Cardiac fibroblast (primary cell): ENCODE results near the gene APRT.

Experiments used
- DNase-seq, 2 donors: peaks; one replicate each; pipeline versions ENCODE4 v3.0.0 to v3.0.0-alpha.2; 2010; ENCODE audit warnings: low read depth in 2 of 2
- H3K4me3 ChIP-seq, 2 donors: replicated peaks in 1 of 2; 1 replicate in 1 of 2; 2 replicates in 1 of 2; pipeline ENCODE4 v1.5.1; 2011; ENCODE audit warnings: low read depth in 2 of 2, low read length in 2 of 2, mild to moderate bottlenecking in 2 of 2, moderate library complexity in 1 of 2
- TF ChIP-seq, protein P1 (sequence below): IDR thresholded peaks from one replicate; pipeline ENCODE4 v1.5.1; 2011; ENCODE audit warnings: low read depth, mild to moderate bottlenecking, low read length, inconsistent platforms

The APRT gene

DNA sequence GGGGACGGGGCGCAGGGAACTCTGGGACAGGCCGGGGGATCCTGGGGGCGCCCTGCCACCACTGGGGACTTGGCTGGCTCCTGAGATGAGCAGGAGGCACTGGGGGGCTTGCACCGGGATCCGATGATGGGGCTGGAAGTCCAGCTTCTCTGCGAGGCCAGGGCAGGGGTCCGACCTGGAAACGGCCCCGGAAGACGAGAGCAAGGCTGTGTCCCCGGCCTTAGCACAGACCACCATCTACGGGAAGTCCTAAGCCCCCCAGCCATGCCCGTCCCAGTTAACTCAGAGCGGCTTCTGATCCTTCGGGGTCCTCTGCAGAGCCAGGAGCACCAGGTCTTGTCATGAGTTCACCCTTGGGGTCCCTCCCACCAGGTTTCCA is 7.6 kb downstream of the APRT start:
- peak overlapping the region; percentile 35 to 64 for H3K4me3 ChIP-seq
- DNase-seq, result no peak

DNA sequence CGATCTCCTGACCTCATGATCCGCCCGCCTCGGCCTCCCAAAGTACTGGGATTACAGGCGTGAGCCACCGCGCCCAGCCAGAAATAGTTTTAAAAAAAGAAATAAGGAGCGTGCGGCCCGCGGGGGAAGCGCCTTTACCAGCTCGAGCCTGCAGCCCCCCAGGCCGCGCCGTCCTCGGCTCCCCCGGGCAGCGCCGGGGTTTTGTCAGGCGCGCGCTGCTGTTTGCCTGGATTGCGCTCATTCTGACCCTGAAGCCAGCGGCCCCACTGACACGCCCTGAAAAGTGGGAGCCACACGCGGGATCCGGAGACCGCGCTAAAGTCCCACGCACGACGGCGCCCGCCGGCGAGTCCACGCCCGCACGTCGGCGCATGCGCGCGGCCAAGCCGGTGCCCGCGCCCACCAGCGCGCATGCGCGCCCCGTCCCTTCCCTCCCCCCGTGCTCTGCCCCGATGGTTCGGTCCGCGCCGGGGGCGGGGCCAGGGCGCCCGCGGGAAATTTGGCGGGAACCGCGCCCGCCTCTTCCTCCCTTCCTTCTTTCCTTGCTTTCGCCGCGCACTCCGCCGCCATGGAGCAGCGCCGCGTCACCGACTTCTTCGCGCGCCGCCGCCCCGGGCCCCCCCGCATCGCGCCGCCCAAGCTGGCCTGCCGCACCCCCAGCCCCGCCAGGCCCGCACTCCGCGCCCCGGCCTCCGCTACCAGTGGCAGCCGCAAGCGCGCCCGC is 8.3 kb downstream of the APRT start, which contains the start of gene CDT1:
CDT1 (plus strand) TSS at position 526 of the 724 bp plus-strand sequence; CDS start at position 569, 43 bp downstream.
- peak; percentile 77 to 82 for DNase-seq
- TF ChIP-seq, protein P1, sequence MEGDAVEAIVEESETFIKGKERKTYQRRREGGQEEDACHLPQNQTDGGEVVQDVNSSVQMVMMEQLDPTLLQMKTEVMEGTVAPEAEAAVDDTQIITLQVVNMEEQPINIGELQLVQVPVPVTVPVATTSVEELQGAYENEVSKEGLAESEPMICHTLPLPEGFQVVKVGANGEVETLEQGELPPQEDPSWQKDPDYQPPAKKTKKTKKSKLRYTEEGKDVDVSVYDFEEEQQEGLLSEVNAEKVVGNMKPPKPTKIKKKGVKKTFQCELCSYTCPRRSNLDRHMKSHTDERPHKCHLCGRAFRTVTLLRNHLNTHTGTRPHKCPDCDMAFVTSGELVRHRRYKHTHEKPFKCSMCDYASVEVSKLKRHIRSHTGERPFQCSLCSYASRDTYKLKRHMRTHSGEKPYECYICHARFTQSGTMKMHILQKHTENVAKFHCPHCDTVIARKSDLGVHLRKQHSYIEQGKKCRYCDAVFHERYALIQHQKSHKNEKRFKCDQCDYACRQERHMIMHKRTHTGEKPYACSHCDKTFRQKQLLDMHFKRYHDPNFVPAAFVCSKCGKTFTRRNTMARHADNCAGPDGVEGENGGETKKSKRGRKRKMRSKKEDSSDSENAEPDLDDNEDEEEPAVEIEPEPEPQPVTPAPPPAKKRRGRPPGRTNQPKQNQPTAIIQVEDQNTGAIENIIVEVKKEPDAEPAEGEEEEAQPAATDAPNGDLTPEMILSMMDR, result no peak

More for the DNA sequence above, 7.6 kb downstream of the APRT start:
- TF ChIP-seq, protein P1, result no peak

DNA sequence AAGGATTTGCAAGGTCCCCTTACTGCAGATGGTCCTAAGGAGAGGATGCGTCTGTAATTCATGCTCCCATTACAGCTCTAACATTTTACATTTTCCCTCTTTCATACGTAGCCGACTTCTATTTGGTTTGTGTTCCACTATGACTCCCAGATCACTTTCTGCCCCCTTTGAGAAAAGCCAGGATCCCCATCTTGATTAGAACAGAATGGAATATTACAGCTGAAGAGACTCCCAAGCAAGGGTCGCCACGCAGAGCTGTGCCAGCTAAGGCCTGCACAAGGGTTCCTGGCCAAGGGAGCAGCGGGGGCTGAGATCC is 11.5 kb downstream of the APRT start:
- no peak overlapping the region for H3K4me3 ChIP-seq
- TF ChIP-seq, protein P1, result no peak
- no peak for DNase-seq

More for the DNA sequence above, 8.3 kb downstream of the APRT start, which contains the start of gene CDT1:
- H3K4me3 ChIP-seq, result peak within 1 kb of the TSS; percentile 52 to 64

DNA sequence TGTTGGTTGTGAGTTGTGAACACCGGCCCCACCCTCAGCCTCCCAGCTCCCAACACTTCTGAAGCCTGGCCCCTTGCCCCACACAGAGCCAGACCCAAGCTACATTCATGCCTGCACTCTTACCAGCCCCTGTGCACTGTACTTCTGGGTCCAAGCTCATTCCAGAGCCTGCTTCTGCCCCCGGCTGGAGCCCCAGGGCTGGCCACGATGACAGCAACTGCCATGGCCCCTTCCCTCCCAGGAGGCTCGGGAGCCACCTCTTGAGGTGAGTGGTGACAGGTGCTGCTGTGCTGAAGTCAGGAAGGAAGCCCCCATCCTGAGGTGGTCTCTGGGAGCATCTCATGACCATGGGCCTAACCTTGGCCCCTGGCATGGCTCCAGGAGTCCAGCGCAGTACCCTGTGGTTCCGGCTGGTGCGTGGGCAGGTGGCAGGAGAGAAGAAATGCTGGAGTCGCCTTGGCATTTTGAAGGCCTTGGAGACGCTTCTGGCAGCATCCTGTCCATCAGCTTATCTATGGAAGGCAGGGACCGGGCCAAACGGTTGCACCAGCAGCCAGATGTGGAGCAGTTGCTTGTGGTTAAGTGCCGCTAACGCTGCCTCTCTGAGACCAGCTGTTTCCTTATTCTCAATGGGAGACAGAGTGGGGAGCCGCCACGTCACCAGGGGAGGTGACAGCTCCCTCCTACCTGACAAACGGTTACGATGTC is 12.0 kb downstream of the APRT start:
- TF ChIP-seq, protein P1, result no peak
- H3K4me3 ChIP-seq, result no peak overlapping the region
- DNase-seq, result no peak

DNA sequence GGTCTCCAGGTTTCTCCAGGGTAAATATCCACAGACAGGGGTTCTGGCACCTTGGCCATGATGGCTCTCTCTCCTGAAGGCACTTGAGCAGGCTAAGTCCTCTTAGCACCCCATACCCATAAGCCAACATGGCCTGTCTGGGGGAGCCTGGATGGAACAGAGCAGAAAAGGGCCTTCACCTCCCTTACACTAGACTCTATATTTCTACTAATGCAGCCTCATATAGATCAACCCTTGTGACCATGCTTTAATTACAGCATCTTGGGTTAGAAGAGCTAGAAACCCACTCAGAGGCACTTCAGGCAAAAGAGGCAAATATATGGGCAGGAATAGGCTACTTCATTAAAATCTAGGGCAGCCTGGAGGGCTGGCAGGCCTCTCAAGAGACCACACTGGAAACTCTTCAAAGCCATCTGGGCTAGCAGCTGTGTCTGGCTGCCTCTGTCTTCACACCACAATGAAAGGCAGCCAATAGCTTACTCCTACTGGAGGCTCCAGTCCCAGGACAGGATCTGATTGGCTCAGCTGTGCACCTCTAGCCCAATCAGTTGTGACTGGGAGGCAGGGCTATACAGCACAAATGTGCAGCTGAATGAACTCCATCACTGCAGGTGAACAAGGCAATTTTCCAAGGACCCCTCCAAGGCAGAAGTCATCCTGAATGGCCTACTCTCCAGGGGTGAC is 12.8 kb downstream of the APRT start:
- no peak overlapping the region for H3K4me3 ChIP-seq
- DNase-seq, result no peak
- TF ChIP-seq, protein P1, result no peak

DNA sequence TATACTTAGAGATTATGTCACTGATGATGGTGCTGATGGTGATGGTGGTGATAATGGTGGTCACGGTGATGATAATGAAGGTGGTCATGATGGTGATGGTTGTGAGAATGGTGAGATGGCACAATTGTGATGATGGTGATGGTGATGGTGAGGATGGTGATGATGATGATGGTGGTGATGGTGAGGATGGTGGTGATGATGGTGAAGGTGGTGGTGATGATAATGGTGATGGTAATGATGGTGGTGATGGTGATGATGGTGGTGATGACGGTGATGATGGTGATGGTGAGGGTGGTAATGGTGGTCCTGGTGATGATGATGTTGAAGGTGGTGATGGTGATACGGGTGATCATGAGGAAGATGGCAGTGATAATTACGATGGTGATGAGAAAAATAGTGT is 13.7 kb downstream of the APRT start:
- no peak overlapping the region for H3K4me3 ChIP-seq
- TF ChIP-seq, protein P1, result no peak
- DNase-seq, result no peak
